Smooth muscle cell (in vitro differentiated cells): ENCODE results near the gene PHF8. TPM values are rescaled to one million over a fixed set of nuclear protein-coding genes. Genes with fewer than 3 reads are reported as not detected.

ENCODE experiments used
- DNase-seq: peaks from one replicate; lab custom pipeline; 2025; ENCODE audit not compliant: unreplicated experiment; lab: John Stamatoyannopoulos, UW
- H2AFZ ChIP-seq: fragments of 200-600 bp; sonication (generic); 2 replicates; pipeline ENCODE4 v1.6.0; 2016; ENCODE audit warnings: antibody characterized with exemption, low read depth, mild to moderate bottlenecking
- H3F3A ChIP-seq: fragments of 200-600 bp; sonication (generic); 2 replicates; pipeline ENCODE4 v1.6.0; 2017; ENCODE audit warnings: antibody characterized with exemption, low read depth
- H3K27ac ChIP-seq: fragments of 200-600 bp; sonication (generic); 2 replicates; pipeline ENCODE4 v1.5.1; 2016; ENCODE audit warnings: low read depth, mild to moderate bottlenecking
- H3K27me3 ChIP-seq: fragments of 200-600 bp; sonication (generic); 2 replicates; pipeline ENCODE4 v1.6.1; 2016; ENCODE audit warnings: low read depth, mild to moderate bottlenecking
- H3K36me3 ChIP-seq: fragments of 200-600 bp; sonication (generic); 2 replicates; pipeline ENCODE4 v1.5.1; 2016; ENCODE audit warnings: low read depth
- H3K4me1 ChIP-seq: fragments of 200-600 bp; sonication (generic); 2 replicates; pipeline ENCODE4 v1.5.1; 2016; ENCODE audit warnings: low read depth
- H3K4me2 ChIP-seq: fragments of 200-600 bp; sonication (generic); 2 replicates; pipeline ENCODE4 v1.6.0; 2016; ENCODE audit warnings: mild to moderate bottlenecking
- H3K4me3 ChIP-seq: fragments of 200-600 bp; sonication (generic); 2 replicates; pipeline ENCODE4 v1.5.1; 2016; ENCODE audit warnings: mild to moderate bottlenecking
- H3K79me2 ChIP-seq: fragments of 200-600 bp; sonication (generic); 2 replicates; pipeline ENCODE4 v1.6.0; 2016; ENCODE audit warnings: low read depth, mild to moderate bottlenecking
- H3K9ac ChIP-seq: fragments of 200-600 bp; sonication (generic); 2 replicates; pipeline ENCODE4 v1.6.0; 2016; ENCODE audit warnings: low read depth
- H3K9me3 ChIP-seq: fragments of 200-600 bp; sonication (generic); replicated peaks from 2 replicates; pipeline ENCODE4 v1.5.1; 2016; ENCODE audit warnings: low read depth
- H4K20me1 ChIP-seq: fragments of 200-600 bp; sonication (generic); 2 replicates; pipeline ENCODE4 v1.6.0; 2016; ENCODE audit warnings: low read depth
- WGBS: methylation state at CpG from one replicate; pipeline ENCODE4 v1.1.7; 2016; ENCODE audit warnings: low lambda C conversion rate; 5-methylcytosine and 5-hydroxymethylcytosine counted together
- polyA plus RNA-seq: library from polyadenylated mRNA; unstranded; fragments of >200 nt; fragmentation: Nextera tagmentation; extraction: Ambion mirVana; gene quantifications from 2 replicates; pipeline ENCODE4 v1.2.1, GENCODE V29; 2016
- total RNA-seq: library from RNA; depleted of rRNA; stranded (reverse); fragments of >200 nt; gene quantifications from 2 replicates; pipeline ENCODE4 v1.2.3, GENCODE V29; 2014
- TF ChIP-seq, protein P1 (sequence below): fragments of 200-600 bp; sonication (generic); IDR thresholded peaks from 2 replicates; pipeline ENCODE4 v1.5.1; 2017; ENCODE audit warnings: borderline replicate concordance, mild to moderate bottlenecking, antibody characterized with exemption; ENCODE audit not compliant: insufficient read depth, poor library complexity, severe bottlenecking

Gene PHF8
- total and polyA plus RNA-seq, 2 experiments from 2014 or later, result 9.0 to 10.5 TPM

GRCh38 chrX:54007682-54008081 lies 36.6 kb downstream of the PHF8 start:
- Histone ChIP-seq H3F3A (no peaks in the 10 kb centered on the region), H3K27me3 (no peaks in the 10 kb centered on the region), H3K4me2 (no peak overlapping the region), H3K4me1 (no peaks in the 10 kb centered on the region), H4K20me1 (no peaks in the 10 kb centered on the region), H2AFZ (no peak overlapping the region), H3K9ac (no peak overlapping the region), H3K4me3 (no peak overlapping the region), H3K36me3 (no peaks in the 10 kb centered on the region), H3K79me2 (no peaks in the 10 kb centered on the region), H3K9me3 (no peaks in the 10 kb centered on the region), H3K27ac (no peak overlapping the region)
- DNase-seq, result no peak
- TF ChIP-seq, protein P1, sequence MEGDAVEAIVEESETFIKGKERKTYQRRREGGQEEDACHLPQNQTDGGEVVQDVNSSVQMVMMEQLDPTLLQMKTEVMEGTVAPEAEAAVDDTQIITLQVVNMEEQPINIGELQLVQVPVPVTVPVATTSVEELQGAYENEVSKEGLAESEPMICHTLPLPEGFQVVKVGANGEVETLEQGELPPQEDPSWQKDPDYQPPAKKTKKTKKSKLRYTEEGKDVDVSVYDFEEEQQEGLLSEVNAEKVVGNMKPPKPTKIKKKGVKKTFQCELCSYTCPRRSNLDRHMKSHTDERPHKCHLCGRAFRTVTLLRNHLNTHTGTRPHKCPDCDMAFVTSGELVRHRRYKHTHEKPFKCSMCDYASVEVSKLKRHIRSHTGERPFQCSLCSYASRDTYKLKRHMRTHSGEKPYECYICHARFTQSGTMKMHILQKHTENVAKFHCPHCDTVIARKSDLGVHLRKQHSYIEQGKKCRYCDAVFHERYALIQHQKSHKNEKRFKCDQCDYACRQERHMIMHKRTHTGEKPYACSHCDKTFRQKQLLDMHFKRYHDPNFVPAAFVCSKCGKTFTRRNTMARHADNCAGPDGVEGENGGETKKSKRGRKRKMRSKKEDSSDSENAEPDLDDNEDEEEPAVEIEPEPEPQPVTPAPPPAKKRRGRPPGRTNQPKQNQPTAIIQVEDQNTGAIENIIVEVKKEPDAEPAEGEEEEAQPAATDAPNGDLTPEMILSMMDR, result no peak
- WGBS, result 88% methylated on average over 4 of the region's 4 CpGs

DNA sequence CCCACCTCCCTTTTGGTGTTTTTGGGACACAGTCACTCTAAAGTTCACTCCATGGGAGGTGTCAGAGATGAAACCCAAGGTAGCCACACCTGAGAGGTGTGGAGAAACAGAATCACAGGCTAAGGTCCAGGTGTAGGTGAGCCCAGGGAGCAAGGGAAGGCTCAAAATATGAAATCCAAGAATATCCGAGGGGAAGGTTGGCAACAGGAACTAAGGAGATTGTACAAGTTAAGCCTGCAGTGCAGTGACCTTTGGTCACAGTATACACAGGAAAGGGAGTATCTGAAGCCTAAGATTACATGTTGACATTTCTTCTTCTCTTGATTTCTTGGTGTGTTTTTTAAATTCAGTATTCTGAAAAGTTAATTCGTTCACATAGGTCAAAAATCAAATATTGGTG lies 46.5 kb downstream of the PHF8 start:
- no peak overlapping the region for H3K27ac ChIP-seq
- no peak overlapping the region for H3K4me2 ChIP-seq
- H3K4me1 ChIP-seq, result no peaks in the 10 kb centered on the region
- no peaks in the 10 kb centered on the region for H3K9me3 ChIP-seq
- no peak overlapping the region for H3K4me3 ChIP-seq
- no peak overlapping the region for H3K9ac ChIP-seq
- no peak for DNase-seq
- H3K79me2 ChIP-seq, result no peaks in the 10 kb centered on the region
- H4K20me1 ChIP-seq, result no peaks in the 10 kb centered on the region
- TF ChIP-seq, protein P1, result no peak
- no peaks in the 10 kb centered on the region for H3K27me3 ChIP-seq
- WGBS, result 83% methylated on average over 2 of the region's 2 CpGs
- H3F3A ChIP-seq, result no peaks in the 10 kb centered on the region
- no peaks in the 10 kb centered on the region for H3K36me3 ChIP-seq
- no peak overlapping the region for H2AFZ ChIP-seq

- no peak overlapping the region for H3K9ac ChIP-seq
- H4K20me1 ChIP-seq, result no peaks in the 10 kb centered on the region
- H3K9me3 ChIP-seq, result peaks cover 2% of the 10 kb centered on the region
- no peak for DNase-seq
- H3K4me3 ChIP-seq, result no peak overlapping the region
- TF ChIP-seq, protein P1, result no peak
- no peaks in the 10 kb centered on the region for H3F3A ChIP-seq
- no peak overlapping the region for H3K27ac ChIP-seq
- no peaks in the 10 kb centered on the region for H3K4me1 ChIP-seq
- no peaks in the 10 kb centered on the region for H3K79me2 ChIP-seq
- H3K27me3 ChIP-seq, result no peaks in the 10 kb centered on the region
- H2AFZ ChIP-seq, result no peak overlapping the region
- 74% methylated on average over 4 of the region's 4 CpGs for WGBS
- peaks cover 4% of the 10 kb centered on the region for H3K36me3 ChIP-seq
- H3K4me2 ChIP-seq, result no peak overlapping the region
Measured at GRCh38 chrX:53992589-53992988, 51.7 kb downstream of the PHF8 start.

- Histone ChIP-seq H3K4me2 (no peak overlapping the region), H3K27ac (no peak overlapping the region), H2AFZ (no peak overlapping the region), H3K9ac (no peak overlapping the region), H3K4me3 (no peak overlapping the region), H4K20me1 (no peaks in the 10 kb centered on the region), H3K9me3 (peaks cover 2% of the 10 kb centered on the region), H3K36me3 (peaks cover 4% of the 10 kb centered on the region), H3K79me2 (no peaks in the 10 kb centered on the region), H3F3A (no peaks in the 10 kb centered on the region), H3K27me3 (no peaks in the 10 kb centered on the region), H3K4me1 (no peaks in the 10 kb centered on the region)
- WGBS, result 84% methylated on average over 2 of the region's 2 CpGs
- TF ChIP-seq, protein P1, result no peak
- DNase-seq, result no peak
Measured at GRCh38 chrX:53990171-53990570, 54.1 kb downstream of the PHF8 start.
